CD4-positive, alpha-beta T cell treated with Interleukin-12 subunit alpha and Interleukin-12 subunit beta, for 1 hour (primary cell): ENCODE data around the gene RPLP1.

ENCODE experiments used
- DNase-seq: peaks from one replicate; pipeline ENCODE4 v3.0.0-alpha.2; 2020

Gene RPLP1

GRCh38 chr15:69499521-69500211 lies 47.0 kb downstream of the RPLP1 start:
- DNase-seq, result no peak

- DNase-seq, result no peak
Measured at GRCh38 chr15:69500339-69500738, 47.7 kb downstream of the RPLP1 start.

GRCh38 chr15:69501456-69501855 lies 48.8 kb downstream of the RPLP1 start:
- no peak for DNase-seq

- no peak for DNase-seq
Measured at GRCh38 chr15:69502470-69503045, 49.9 kb downstream of the RPLP1 start.

GRCh38 chr15:69504352-69505040 lies 51.9 kb downstream of the RPLP1 start:
- DNase-seq, result no peak
